ENCODE results near the gene PFKFB3.

GRCh38 chr10:6299743-6300105, 97.0 kb downstream of the PFKFB3 start:
- TF ChIP-seq CTCF (IDR thresholded peaks at IDR 0.05) (no peak), POLR2A (IDR thresholded peaks at IDR 0.05) (no peak), EP300 (IDR thresholded peaks at IDR 0.05) (no peak)
